H54 (cell line): ENCODE measurements around the gene PARD3.
A peak's percentile ranks its signal among the peaks of the same experiment; 100 is the strongest.
"Not testable (repeated sequence)": the region's sequence is repeated elsewhere in the genome, so short reads cannot be mapped to it uniquely, and the experiment has no call there.

ENCODE experiments used
- DNase-seq: peaks from one replicate; pipeline ENCODE4 v3.0.0; 2011; ENCODE audit warnings: low spot score, mixed read lengths; ENCODE audit not compliant: insufficient read length
- FAIRE-seq: peaks from 3 replicates; lab custom pipeline; 2011; peaks lifted over from hg19 to GRCh38; lab: Jason Lieb, UNC
- POLR2A ChIP-seq: IDR thresholded peaks from 2 replicates; pipeline ENCODE4 v1.6.1; 2011; ENCODE audit warnings: low read depth, mild to moderate bottlenecking, low read length

Gene PARD3

DNA sequence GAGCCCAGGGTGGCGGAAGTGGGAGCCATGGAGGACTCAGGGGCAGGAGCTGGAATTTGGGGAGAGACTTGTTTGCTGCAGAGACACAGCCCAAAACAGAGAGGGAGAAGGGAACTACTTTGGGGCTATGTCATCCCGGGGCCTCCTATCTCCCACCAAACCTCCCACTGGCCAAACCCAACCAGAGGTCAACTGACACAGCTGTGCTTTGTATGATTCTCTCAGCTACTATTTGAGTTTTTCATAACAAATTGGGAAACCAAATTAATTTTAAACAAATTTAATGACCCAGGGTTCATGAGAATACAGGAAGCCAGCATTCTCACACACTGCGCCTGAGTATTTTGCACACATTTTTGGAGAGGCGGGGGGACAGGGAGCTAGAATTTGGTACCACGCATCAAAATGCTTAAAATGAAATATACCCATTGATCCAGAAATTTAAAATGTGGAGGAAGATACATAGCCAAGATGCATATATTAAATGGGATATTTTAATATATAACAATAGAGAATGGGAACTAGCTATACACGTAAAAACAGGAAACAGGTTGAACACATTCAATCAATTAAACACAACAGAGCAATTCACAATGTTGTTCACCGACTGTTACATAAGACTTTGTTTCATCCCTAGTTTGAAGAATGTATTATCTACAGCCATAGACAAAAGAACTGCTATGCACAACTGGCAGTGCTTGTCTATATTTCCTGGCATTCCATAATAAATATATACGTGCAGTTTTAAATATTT is 105.3 kb downstream of the PARD3 start:
- no peak for FAIRE-seq
- no peak for DNase-seq
- TF ChIP-seq POLR2A, result no peak

DNA sequence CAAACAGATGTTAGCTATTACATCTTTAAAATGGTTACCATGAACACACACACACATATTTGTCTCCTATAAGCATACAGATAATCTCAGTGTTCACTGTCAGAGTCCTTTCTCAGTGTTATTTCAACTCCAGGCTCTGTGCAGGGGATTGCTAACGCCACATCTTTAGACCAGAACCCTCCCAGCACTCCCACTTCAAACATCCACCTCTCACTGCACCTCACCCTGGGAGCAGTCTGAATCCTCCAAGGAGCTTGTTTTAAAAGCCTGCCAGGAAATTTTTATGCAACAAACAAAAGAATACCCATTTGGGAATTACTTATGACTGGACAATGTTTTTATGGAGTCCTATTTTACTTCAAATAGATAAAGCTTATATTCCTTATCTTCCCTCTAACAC is 107.4 kb downstream of the PARD3 start:
- DNase-seq (no peak), FAIRE-seq (no peak)
- TF ChIP-seq POLR2A, result no peak

DNA sequence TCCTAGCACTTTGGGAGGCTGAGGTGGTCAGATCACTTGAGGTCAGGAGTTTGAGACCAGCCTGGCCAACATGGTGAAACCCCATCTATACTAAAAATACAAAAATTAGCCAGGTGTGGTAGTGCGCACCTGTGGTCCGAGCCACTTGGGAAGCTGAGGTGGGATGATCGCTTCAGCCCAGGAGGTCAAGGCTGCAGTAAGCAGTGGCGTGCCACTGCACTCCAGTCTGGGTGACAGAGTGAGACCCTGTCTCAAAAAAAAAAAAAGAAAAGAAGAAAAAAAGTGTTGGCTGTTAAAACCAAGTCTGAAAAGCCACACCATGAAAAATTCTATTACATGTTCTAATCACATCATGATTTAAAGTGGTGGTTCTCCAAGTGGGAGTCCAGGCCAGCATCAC is 108.1 kb downstream of the PARD3 start:
- FAIRE-seq, DNase-seq: not testable (repeated sequence)

DNA sequence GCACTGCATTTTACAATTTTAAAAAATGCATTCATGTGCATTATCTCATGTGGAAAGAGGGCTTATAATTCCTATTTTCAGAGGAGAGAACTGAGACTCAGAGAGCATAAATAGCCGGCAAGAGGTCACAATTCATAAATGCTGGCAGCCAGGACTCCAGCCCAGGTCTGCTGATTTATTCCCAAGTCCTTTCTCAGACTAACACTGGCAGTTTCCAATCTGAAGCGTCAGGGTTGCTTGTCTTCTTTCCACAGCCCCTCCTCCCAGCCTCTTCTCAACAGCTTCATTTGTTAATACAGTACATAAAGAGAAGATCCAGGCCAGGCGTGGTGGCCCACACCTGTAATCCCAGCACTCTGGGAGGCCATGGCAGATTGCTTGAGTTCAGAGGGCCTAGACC is 108.9 kb downstream of the PARD3 start:
- no peak for FAIRE-seq
- TF ChIP-seq POLR2A, result no peak
- DNase-seq, result no peak

DNA sequence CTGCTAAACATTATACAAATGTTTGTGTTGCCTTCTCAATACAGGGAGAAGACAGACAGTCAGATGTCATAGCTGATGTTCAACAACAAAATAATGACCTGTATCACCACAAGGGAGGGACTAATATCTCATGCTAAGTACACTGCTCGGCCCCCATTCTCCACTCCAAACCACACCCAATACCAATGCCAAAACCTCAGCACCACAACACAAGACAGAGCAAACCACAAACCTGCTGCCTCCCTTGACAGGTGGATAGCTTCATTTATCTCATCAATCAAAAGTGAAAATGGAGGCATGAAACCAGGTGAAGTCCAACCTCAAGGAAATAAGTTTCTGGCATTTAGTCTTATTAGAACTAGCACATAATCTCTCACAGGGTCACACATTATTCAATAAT is 109.5 kb downstream of the PARD3 start:
- DNase-seq, result no peak
- TF ChIP-seq POLR2A, result no peak
- no peak for FAIRE-seq

DNA sequence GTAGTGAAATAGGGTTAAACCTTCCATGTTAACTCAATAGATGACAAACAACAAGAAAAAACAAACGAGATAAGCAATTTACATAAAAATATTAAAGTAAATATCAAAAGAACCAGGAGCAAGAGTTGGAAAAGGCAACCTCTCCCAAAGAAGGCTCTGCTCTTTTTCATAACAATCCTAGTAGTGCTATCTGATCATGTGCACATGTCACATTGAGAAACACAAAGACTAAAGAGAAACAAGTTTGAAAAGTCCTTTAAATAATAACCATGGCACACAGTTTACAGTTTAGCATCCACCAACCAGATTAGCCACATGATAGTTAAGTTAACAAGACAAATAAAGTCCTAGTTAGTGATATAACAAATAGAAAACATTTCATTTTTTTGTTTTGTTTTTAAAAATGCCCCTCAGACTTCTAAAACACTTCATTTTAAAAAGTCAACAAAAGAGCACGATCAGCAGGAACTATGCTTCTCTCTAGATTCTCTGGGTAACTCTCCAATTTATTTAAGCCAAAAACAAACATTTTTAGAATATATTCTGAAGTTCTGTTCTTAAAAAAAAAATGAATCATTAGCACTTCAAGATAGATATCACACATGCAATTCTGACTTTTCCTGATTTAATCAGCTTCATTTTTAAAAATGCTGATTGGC is 110.4 kb downstream of the PARD3 start:
- FAIRE-seq (no peak), DNase-seq (no peak)
- no peak for TF ChIP-seq POLR2A

DNA sequence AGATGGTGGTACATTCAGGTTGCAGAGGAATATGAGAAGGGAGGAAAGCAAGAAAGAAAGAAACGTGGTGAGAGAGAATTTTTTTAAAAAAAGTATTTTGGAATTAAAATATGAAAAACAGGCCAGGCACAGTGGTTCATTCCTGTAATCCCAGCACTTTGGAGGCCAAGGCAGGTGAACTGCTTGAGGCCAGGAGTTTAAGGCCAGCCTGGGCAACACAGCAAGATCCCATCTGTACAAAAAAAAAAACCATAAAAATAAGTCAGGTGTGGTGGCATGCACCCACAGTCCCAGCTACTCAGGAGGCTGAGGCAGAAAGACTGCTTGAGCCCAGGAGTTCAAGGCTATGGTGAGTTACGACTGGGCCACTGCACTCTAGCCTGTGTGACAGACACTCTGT is 112.1 kb downstream of the PARD3 start:
- DNase-seq, result no peak
- FAIRE-seq, result no peak
- no peak for TF ChIP-seq POLR2A

DNA sequence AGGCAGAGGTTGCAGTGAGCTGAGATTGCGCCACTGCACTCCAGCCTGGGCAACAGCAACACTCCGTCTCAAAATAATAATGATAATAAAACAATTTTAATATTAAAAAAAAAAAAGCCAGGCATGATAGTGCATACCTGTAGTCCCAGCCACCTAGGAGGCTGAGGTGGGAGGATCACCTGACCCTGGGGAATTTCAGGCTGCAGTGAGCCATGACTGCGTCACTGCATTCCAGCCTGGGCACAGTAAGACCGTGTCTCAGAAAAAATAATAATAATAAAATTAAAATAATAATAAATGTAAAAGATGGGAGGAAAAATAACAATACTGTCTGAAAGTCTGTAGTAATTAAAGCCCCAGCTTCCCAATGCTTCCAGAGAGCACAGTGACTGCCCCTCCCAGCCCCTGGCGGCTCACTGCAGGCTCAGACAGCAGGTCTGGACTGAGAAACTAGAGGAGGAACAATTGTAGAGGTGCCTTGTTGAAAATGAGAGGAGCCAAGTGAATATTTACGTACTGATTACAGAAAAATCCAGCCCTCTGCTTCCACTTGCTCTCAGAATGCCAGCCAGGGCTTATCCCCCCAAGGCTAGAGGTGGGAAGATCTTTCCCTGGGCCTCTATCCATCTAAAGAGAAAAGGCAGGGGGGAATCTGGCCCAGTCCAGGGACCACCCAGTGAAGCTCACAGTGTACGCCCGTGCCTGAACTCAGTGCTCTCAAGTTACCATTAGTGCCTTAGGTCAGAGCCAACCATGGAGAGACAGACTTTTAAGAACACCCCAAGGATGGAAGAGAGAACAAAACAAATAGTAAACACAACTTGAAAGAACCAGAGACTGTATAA is 112.8 kb downstream of the PARD3 start:
- no peak for FAIRE-seq
- TF ChIP-seq POLR2A, result no peak

DNA sequence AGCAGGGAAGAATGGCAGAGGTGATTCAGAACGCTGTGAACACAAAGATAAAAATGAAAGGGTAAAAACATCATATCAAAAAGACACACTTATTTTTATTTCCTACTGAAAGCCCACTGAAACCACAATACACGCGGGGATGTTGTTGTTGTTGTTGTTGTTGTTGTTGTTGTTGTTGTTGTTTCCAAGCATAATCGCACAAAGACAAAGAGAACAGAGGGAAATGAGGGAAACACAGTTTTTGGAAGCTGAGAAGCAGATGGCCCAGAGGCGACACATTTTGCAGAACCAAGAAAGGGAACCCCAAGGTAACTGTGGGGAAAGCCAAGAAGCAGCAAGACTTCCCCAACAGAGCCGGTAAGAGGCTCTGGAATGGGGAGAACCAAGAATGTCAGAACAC is 113.9 kb downstream of the PARD3 start:
- FAIRE-seq, result no peak
- no peak for DNase-seq
- TF ChIP-seq POLR2A, result no peak

More for the DNA sequence above, 112.8 kb downstream of the PARD3 start:
- DNase-seq, result no peak

DNA sequence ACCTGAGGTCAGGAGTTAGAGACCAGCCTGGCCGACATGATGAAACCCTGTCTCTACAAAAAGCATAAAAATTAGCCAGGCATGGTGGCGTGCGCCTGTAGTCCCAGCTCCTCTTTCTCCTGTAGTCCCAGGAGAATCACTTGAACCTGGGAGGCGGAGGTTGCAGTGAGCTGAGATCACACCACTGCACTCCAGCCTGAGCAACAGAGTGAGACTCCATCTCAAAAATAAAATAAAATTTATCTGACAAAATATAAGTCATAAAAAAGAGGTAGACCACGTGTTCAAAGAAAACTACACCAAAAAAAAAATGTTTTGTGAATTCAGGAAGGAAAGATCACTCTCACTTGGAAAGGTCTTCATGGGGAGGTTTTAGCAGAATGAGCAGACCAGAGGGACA is 114.3 kb downstream of the PARD3 start:
- not testable (repeated sequence) for FAIRE-seq

DNA sequence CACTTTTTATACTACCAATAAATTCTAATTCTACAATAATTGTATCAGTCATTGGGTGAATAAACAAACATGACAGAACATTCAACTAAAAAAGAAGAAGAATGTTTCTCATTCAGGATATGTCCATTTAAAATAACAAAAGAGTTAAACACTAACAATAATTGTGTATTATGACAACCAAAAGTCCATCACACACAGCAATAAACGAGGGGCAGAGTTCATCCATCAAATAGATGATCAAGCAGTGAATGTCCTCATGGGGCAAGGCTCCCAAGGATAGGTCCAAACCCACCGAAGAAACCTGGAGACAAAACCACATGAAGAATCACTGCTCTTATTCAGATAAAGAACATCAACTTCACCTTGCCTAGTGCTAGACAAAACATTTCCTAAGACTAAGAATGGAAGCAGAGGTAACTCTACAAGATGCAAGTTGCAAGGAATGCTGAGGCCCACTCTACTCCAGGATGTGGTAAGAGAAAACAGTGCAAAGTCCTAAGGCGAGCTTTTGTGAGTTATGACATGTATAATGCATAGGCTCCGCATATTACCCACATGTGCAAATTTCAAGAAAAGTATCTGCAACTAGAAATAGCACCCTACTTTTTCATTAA is 115.1 kb downstream of the PARD3 start:
- FAIRE-seq (no peak), DNase-seq (no peak)
- TF ChIP-seq POLR2A, result no peak

More for the DNA sequence above, 114.3 kb downstream of the PARD3 start:
- DNase-seq, result not testable (repeated sequence)

DNA sequence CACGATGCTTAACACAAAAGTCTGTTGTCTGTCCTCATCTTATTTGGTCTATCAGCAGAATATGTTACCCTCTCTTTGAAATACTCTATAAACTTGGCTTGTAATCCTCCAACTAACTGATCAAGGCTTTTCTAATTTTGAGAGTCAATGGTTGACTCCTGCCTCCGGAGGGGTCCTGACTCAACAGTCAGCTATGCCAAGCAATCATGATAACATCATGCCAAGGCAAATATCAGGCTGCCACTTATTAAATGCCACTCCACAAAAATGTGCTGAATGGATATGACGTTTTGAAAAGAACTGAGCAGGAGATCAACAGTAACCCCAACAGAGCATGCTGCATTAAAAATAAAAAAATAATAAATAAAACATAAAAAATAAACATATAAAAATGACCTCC is 116.1 kb downstream of the PARD3 start:
- peak; percentile 23 for DNase-seq
- no peak for TF ChIP-seq POLR2A
- FAIRE-seq, result peak; percentile 23

DNA sequence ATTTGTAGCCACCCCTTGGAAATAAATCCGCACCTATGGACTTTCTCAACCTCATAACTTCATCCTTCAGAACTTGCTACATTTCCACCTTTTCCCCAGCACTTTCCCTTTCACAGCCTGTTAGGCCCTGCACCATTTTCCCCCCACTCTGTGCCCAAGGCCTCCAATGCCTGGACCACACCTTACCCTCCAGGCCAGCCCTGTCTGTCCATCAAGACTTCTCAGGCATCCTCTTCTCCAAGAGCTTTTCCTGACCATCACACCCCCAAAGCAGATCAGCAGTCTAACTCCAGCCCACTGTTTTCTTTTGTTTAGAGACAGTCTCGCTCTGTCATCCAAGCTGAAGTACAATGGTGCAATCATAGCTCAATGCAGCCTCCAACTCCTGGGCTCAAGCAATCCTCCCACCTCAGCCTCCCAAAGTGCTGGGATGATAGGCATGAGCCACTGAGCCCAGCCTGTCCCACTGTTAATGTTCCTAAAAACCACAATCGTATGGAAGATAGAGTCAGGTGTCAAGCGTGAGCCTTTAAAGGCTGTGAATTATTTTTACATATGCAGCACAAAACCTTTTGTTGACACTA is 116.8 kb downstream of the PARD3 start:
- no peak for TF ChIP-seq POLR2A
- FAIRE-seq, result no peak

More for the DNA sequence above, 116.8 kb downstream of the PARD3 start:
- DNase-seq, result no peak
